B cell (primary cell): ENCODE results near the gene AUTS2.

ENCODE experiments used
- CTCF ChIP-seq: fragments of 200-600 bp; IDR thresholded peaks from one replicate; pipeline ENCODE4 v1.8.0; 2022; ENCODE audit warnings: antibody characterized with exemption, mild to moderate bottlenecking
- EZH2 ChIP-seq: IDR thresholded peaks from 2 replicates; pipeline ENCODE4 v1.6.1; 2012; ENCODE audit warnings: borderline replicate concordance, low read depth, mild to moderate bottlenecking, moderate library complexity, low read length; ENCODE audit not compliant: insufficient read depth, poor library complexity, severe bottlenecking

- TF ChIP-seq CTCF (no peak), EZH2 (no peak)
Measured at GRCh38 chr7:69696054-69696591, 97.8 kb downstream of the AUTS2 start.
